ENCODE data around the gene CISH. TPM values are rescaled to one million over a fixed set of nuclear protein-coding genes. Genes with fewer than 3 reads are reported as not detected.
A peak's percentile ranks its signal among the peaks of the same experiment; 100 is the strongest.

Gene CISH
- total RNA-seq, 1 donor from 2014 or later: 4.7 TPM

DNA sequence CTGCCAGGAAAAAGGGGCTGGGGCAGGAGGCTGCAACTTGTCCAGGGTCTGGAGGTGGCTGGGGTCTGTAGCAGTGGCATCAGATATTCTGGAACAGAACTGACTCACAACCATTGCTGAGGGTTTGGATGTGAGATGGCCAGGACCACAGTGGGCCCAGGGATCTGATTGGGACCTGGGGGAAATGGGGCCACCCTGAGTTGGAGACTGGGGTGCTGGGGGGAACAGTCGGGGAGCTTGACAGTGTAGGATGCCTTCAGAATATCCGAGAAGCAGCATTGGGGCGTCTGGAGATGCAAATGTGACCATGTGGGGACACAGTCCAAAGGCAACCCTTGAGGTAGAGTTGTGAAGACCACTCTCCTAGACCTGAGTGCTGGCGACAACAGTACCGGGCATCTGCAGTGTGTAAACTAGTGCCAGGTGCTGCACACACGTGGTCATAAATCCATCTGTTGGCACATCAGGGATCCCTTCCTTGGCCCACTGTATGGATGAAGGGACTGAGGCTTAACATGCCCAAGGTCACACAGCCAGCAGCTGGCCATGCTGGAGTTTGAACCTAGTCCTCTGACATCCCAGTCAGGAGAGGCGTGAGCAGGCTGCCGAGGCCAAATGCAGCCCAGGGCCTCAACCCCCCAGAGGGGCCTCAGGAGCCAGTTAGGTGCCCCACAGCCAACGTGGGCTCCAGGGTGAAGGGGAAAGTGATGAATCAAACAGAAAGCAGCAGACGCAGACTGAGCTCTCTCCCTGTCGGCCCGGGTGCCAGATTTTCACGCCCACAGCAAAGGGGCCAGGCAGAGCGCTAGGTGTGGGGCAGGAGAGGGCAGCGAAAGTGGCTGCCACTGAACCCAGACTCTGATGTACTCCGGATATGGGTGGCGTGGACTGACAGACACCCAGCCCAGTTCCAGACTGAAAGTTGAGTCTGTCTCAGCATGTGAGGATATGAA, 23.5 kb downstream of the CISH start:
- no peaks in the 10 kb centered on the region for H3K9me3 ChIP-seq (ENCODE audit: control insufficient read depth in 3 of 3, low read length in 3 of 3)
- no peaks in the 10 kb centered on the region for H3K36me3 ChIP-seq (ENCODE audit: control insufficient read depth in 3 of 3, insufficient read depth in 3 of 3, low read length in 3 of 3)
- no peaks in the 10 kb centered on the region for H3K27me3 ChIP-seq (ENCODE audit: control insufficient read depth in 3 of 3, insufficient read depth in 3 of 3, low read length in 3 of 3)
- H3K27ac ChIP-seq (ENCODE audit: low read depth, low read length): peak overlapping the region; percentile 15
- H3K4me3 ChIP-seq (ENCODE audit: low read length in 3 of 3): no peak overlapping the region
- peaks cover 73 to 85% (median 75%) of the 10 kb centered on the region in 3 donors for H3K4me1 ChIP-seq (ENCODE audit: control insufficient read depth in 3 of 3, insufficient read depth in 3 of 3, low read length in 3 of 3)
- H3K9ac ChIP-seq (ENCODE audit: low read depth in 1 of 3, low read length in 3 of 3): peak overlapping the region in 2 of 3 donors; percentile 40 to 65

DNA sequence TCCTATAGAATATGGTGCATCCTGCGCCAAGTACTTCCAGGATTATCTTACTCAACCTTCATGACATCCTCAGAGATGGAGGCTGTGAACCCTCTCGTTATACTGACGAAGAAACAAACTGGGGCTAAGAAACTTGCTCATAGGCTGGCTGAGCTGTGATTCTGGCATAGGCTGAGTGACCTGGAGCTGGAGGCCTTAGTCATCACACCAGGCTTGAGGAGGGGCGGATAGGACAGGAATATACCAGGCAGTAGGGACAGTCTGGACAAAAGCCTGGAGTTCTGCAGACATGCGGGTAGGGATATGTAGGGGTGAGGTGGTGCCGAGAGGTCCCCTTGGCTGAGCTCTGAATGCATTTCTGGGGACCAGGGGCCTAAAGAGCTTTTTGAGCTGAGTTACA, 24.2 kb downstream of the CISH start:
- no peaks in the 10 kb centered on the region for H3K27me3 ChIP-seq (ENCODE audit: control insufficient read depth in 3 of 3, insufficient read depth in 3 of 3, low read length in 3 of 3)
- peaks cover 0 to 2% (median 0%) of the 10 kb centered on the region in 3 donors for H3K36me3 ChIP-seq (ENCODE audit: control insufficient read depth in 3 of 3, insufficient read depth in 3 of 3, low read length in 3 of 3)
- H3K9ac ChIP-seq (ENCODE audit: low read depth in 1 of 3, low read length in 3 of 3): peak overlapping the region in 1 of 3 donors; percentile 40
- peaks cover 73 to 85% (median 76%) of the 10 kb centered on the region in 3 donors for H3K4me1 ChIP-seq (ENCODE audit: control insufficient read depth in 3 of 3, insufficient read depth in 3 of 3, low read length in 3 of 3)
- no peaks in the 10 kb centered on the region for H3K9me3 ChIP-seq (ENCODE audit: control insufficient read depth in 3 of 3, low read length in 3 of 3)
- peak overlapping the region; percentile 15 for H3K27ac ChIP-seq (ENCODE audit: low read depth, low read length)
- peak overlapping the region in 1 of 3 donors; percentile 6 for H3K4me3 ChIP-seq (ENCODE audit: low read length in 3 of 3)

DNA sequence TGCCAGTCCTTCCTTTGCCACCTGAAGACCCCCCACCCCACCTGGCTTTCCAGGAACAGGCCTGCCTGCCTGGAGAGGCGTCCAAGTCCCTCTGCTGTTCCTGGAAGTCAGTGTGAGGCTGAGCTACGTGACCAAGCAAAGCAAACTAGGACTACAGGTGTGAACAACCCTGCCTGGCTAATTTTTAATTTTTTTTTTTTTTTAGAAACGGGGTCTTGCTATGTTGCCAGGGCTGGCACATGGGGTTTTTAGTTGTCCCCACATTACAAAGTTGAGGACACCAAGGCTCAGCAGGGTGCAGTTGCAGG, 24.9 kb downstream of the CISH start:
- H3K4me1 ChIP-seq (ENCODE audit: control insufficient read depth in 3 of 3, insufficient read depth in 3 of 3, low read length in 3 of 3): peaks cover 73 to 87% (median 79%) of the 10 kb centered on the region in 3 donors
- no peaks in the 10 kb centered on the region for H3K9me3 ChIP-seq (ENCODE audit: control insufficient read depth in 3 of 3, low read length in 3 of 3)
- peak overlapping the region; percentile 15 for H3K27ac ChIP-seq (ENCODE audit: low read depth, low read length)
- no peaks in the 10 kb centered on the region for H3K27me3 ChIP-seq (ENCODE audit: control insufficient read depth in 3 of 3, insufficient read depth in 3 of 3, low read length in 3 of 3)
- H3K9ac ChIP-seq (ENCODE audit: low read depth in 1 of 3, low read length in 3 of 3): peak overlapping the region in 1 of 3 donors; percentile 57
- peaks cover 0 to 3% (median under 1%) of the 10 kb centered on the region in 3 donors for H3K36me3 ChIP-seq (ENCODE audit: control insufficient read depth in 3 of 3, insufficient read depth in 3 of 3, low read length in 3 of 3)
- H3K4me3 ChIP-seq (ENCODE audit: low read length in 3 of 3): no peak overlapping the region

- no peak overlapping the region for H3K4me3 ChIP-seq (ENCODE audit: low read length in 3 of 3)
- no peak overlapping the region for H3K27ac ChIP-seq (ENCODE audit: low read depth, low read length)
- H3K36me3 ChIP-seq (ENCODE audit: control insufficient read depth in 3 of 3, insufficient read depth in 3 of 3, low read length in 3 of 3): peaks cover 0 to 6% (median 6%) of the 10 kb centered on the region in 3 donors
- no peaks in the 10 kb centered on the region for H3K9me3 ChIP-seq (ENCODE audit: control insufficient read depth in 3 of 3, low read length in 3 of 3)
- H3K27me3 ChIP-seq (ENCODE audit: control insufficient read depth in 3 of 3, insufficient read depth in 3 of 3, low read length in 3 of 3): no peaks in the 10 kb centered on the region
- H3K9ac ChIP-seq (ENCODE audit: low read depth in 1 of 3, low read length in 3 of 3): peak overlapping the region in 2 of 3 donors; percentile 32 to 57
- H3K4me1 ChIP-seq (ENCODE audit: control insufficient read depth in 3 of 3, insufficient read depth in 3 of 3, low read length in 3 of 3): peaks cover 76 to 88% (median 80%) of the 10 kb centered on the region in 3 donors
These were observed 25.4 kb downstream of the CISH start for GRCh38 chr3:50585919-50586762.

DNA sequence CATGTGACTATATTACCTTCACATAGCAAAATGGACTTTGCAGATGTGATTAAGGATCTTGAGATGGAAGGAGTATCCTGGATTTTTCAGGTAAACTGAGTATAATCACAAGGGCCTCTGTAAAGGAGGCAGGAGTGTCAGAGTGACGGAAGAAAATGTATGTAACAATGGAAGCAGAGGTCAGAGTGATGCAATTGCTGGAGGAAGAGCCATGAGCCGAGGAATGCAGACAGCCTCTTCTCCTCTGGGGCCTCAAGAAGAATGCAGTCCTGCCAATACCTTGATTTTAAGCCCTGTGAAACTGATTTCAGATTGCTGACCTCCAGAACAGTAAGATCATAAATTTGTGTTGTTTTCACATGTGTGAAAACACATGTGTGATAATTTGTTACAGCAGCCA, 27.2 kb downstream of the CISH start:
- Histone ChIP-seq H3K36me3 (ENCODE audit: control insufficient read depth in 3 of 3, insufficient read depth in 3 of 3, low read length in 3 of 3) (peaks cover 0 to 16% (median 9%) of the 10 kb centered on the region in 3 donors), H3K27me3 (ENCODE audit: control insufficient read depth in 3 of 3, insufficient read depth in 3 of 3, low read length in 3 of 3) (no peaks in the 10 kb centered on the region), H3K27ac (ENCODE audit: low read depth, low read length) (peak overlapping the region; percentile 88), H3K9me3 (ENCODE audit: control insufficient read depth in 3 of 3, low read length in 3 of 3) (no peaks in the 10 kb centered on the region), H3K4me1 (ENCODE audit: control insufficient read depth in 3 of 3, insufficient read depth in 3 of 3, low read length in 3 of 3) (peaks cover 68 to 91% (median 76%) of the 10 kb centered on the region in 3 donors), H3K4me3 (ENCODE audit: low read length in 3 of 3) (peak overlapping the region in 1 of 3 donors; percentile 10), H3K9ac (ENCODE audit: low read depth in 1 of 3, low read length in 3 of 3) (peak overlapping the region in 1 of 3 donors; percentile 51)

DNA sequence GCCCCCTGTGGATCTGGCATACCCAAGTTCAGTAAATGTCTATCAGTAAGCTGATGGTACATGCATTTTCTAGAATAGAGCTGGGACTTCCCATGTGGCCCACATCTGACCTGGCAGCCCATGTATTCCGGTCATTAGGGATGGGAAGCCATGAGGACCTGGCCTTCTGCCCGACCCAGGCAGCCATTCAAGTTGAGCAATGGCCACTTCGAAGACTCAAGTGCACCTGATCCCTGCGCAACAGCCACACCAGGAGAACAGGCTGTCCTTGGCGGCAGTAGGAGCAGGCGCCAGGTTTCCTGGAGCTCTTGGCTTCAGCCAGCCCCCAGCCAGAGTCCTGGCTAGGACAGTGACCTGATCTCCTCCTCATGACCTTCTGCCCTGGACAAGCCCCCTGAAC, 27.7 kb downstream of the CISH start:
- peaks cover 0 to 20% (median 9%) of the 10 kb centered on the region in 3 donors for H3K36me3 ChIP-seq (ENCODE audit: control insufficient read depth in 3 of 3, insufficient read depth in 3 of 3, low read length in 3 of 3)
- H3K27ac ChIP-seq (ENCODE audit: low read depth, low read length): peak overlapping the region; percentile 88
- H3K9me3 ChIP-seq (ENCODE audit: control insufficient read depth in 3 of 3, low read length in 3 of 3): no peaks in the 10 kb centered on the region
- H3K4me3 ChIP-seq (ENCODE audit: low read length in 3 of 3): peak overlapping the region in 1 of 3 donors; percentile 52
- H3K27me3 ChIP-seq (ENCODE audit: control insufficient read depth in 3 of 3, insufficient read depth in 3 of 3, low read length in 3 of 3): no peaks in the 10 kb centered on the region
- H3K9ac ChIP-seq (ENCODE audit: low read depth in 1 of 3, low read length in 3 of 3): peak overlapping the region; percentile 44 to 54 (median 48)
- H3K4me1 ChIP-seq (ENCODE audit: control insufficient read depth in 3 of 3, insufficient read depth in 3 of 3, low read length in 3 of 3): peaks cover 68 to 88% (median 73%) of the 10 kb centered on the region in 3 donors

- peak overlapping the region; percentile 88 for H3K27ac ChIP-seq (ENCODE audit: low read depth, low read length)
- H3K9me3 ChIP-seq (ENCODE audit: control insufficient read depth in 3 of 3, low read length in 3 of 3): no peaks in the 10 kb centered on the region
- no peaks in the 10 kb centered on the region for H3K27me3 ChIP-seq (ENCODE audit: control insufficient read depth in 3 of 3, insufficient read depth in 3 of 3, low read length in 3 of 3)
- peak overlapping the region in 2 of 3 donors; percentile 13 to 25 for H3K4me3 ChIP-seq (ENCODE audit: low read length in 3 of 3)
- peaks cover 52 to 70% (median 59%) of the 10 kb centered on the region in 3 donors for H3K4me1 ChIP-seq (ENCODE audit: control insufficient read depth in 3 of 3, insufficient read depth in 3 of 3, low read length in 3 of 3)
- peak overlapping the region in 2 of 3 donors; percentile 45 to 61 for H3K9ac ChIP-seq (ENCODE audit: low read depth in 1 of 3, low read length in 3 of 3)
- H3K36me3 ChIP-seq (ENCODE audit: control insufficient read depth in 3 of 3, insufficient read depth in 3 of 3, low read length in 3 of 3): peaks cover 12 to 34% (median 22%) of the 10 kb centered on the region in 3 donors
These were observed 29.5 kb downstream of the CISH start for GRCh38 chr3:50582083-50582482.

DNA sequence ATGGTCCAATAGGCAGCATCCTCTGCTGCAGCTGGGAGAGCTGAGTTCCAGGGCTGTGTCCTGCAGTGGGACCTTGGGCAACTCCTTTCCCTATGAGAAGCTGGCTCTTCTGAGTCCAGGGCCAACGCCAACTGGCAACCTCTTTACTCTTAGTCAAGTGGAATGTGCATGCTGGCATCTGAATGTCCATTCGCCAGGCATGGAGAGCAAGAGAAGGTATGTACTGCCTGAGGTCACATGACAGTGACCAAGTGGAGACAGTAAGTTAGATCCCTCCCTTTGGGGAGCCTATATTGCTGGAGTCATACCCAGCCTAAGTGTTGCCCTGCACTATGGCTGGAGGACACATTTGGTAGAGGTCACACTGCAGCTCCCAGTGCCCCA, 30.1 kb downstream of the CISH start:
- Histone ChIP-seq H3K27me3 (ENCODE audit: control insufficient read depth in 3 of 3, insufficient read depth in 3 of 3, low read length in 3 of 3) (no peaks in the 10 kb centered on the region), H3K9ac (ENCODE audit: low read depth in 1 of 3, low read length in 3 of 3) (peak overlapping the region in 2 of 3 donors; percentile 45 to 61), H3K27ac (ENCODE audit: low read depth, low read length) (peak overlapping the region; percentile 88), H3K36me3 (ENCODE audit: control insufficient read depth in 3 of 3, insufficient read depth in 3 of 3, low read length in 3 of 3) (peaks cover 16 to 39% (median 27%) of the 10 kb centered on the region in 3 donors), H3K4me1 (ENCODE audit: control insufficient read depth in 3 of 3, insufficient read depth in 3 of 3, low read length in 3 of 3) (peaks cover 46 to 63% (median 52%) of the 10 kb centered on the region in 3 donors), H3K4me3 (ENCODE audit: low read length in 3 of 3) (peak overlapping the region in 1 of 3 donors; percentile 22), H3K9me3 (ENCODE audit: control insufficient read depth in 3 of 3, low read length in 3 of 3) (no peaks in the 10 kb centered on the region)

DNA sequence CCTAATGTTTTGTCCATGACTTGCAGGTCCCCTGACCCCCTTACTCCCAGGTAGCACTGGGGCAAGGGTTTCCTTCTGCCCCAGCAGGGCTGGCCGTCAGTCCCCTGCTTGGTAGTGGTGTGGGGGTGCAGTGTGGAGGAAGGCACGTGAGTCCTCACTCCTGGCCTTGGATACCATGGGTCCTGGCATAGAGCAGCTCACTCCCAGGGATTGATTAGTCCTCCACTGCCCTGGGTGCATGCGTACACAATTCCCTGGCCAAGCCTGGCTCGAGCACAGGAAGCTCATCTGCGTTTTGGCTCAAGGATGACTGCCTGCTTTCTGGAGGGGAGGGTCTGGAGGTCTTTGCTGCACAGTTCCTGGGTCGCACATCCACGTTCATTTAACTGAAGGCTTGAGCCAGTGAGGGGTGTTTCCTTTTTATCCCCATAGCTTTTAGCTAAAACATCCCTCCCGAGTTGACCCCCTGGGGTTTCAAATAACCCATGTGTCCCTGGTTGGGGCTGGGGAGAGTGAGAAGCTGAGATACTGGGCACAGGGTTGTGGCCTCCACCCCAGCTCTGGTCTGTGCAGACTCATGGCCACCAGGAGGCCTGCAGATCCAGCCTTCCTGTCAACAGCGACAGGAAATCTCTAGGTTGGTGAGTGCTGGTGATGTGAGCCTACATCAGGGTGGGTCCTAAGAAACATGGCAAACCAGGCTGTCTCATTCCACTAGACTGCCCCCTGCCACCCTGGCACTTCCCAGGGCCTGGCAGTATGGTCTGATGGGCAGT, 30.7 kb downstream of the CISH start:
- no peak overlapping the region for H3K9ac ChIP-seq (ENCODE audit: low read depth in 1 of 3, low read length in 3 of 3)
- no peak overlapping the region for H3K4me3 ChIP-seq (ENCODE audit: low read length in 3 of 3)
- peaks cover 16 to 39% (median 27%) of the 10 kb centered on the region in 3 donors for H3K36me3 ChIP-seq (ENCODE audit: control insufficient read depth in 3 of 3, insufficient read depth in 3 of 3, low read length in 3 of 3)
- no peak overlapping the region for H3K27ac ChIP-seq (ENCODE audit: low read depth, low read length)
- H3K4me1 ChIP-seq (ENCODE audit: control insufficient read depth in 3 of 3, insufficient read depth in 3 of 3, low read length in 3 of 3): peaks cover 41 to 57% (median 46%) of the 10 kb centered on the region in 3 donors
- no peaks in the 10 kb centered on the region for H3K9me3 ChIP-seq (ENCODE audit: control insufficient read depth in 3 of 3, low read length in 3 of 3)
- H3K27me3 ChIP-seq (ENCODE audit: control insufficient read depth in 3 of 3, insufficient read depth in 3 of 3, low read length in 3 of 3): no peaks in the 10 kb centered on the region
